ENCODE data around the gene GNAI1. TPM values are rescaled to one million over a fixed set of nuclear protein-coding genes. Genes with fewer than 3 reads are reported as not detected.

GNAI1 gene
- total and polyA plus RNA-seq, 10 of the 15 experiments (the other 5 are each of a cell fraction or from before 2014, with no cell fraction given), result not detected

DNA sequence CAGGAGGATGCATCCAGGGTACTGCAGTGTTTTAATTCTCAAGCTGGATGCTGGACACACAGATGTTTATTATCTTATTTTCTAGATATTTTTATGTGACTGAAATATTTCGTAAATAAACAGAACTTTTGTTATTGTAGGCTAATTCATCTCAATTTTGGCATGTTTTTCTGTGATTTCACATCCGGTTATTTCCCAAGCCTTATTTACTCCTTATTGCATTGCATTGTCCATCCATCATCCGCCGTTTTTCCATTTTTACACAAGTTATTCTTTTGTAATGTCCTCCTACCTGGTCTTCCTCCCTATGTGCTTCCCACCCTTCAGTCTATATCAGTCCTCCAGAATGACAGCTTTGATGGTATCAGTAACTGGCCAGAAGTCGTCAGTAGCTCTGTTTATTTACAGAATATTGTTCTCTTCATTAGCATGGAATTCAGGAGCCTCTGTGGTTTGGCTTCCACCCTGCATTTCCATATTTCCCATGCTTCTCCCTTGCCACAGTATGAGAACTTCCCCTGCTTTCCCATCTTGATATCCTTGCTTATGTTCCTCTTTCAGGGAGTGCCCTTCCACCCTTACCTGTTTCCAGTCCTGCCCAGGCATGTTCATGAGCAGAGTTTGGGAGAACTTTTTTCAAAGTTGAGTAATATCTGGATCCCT, 16.1 kb downstream of the GNAI1 start (continued):
- TF ChIP-seq ZBTB4 (CRISPR knock-in tag; IDR thresholded peaks at IDR 0.05) (no peak), TCF3 (IDR thresholded peaks at IDR 0.05; ENCODE audit: borderline replicate concordance, insufficient read depth, low read depth, low read length) (no peak)

DNA sequence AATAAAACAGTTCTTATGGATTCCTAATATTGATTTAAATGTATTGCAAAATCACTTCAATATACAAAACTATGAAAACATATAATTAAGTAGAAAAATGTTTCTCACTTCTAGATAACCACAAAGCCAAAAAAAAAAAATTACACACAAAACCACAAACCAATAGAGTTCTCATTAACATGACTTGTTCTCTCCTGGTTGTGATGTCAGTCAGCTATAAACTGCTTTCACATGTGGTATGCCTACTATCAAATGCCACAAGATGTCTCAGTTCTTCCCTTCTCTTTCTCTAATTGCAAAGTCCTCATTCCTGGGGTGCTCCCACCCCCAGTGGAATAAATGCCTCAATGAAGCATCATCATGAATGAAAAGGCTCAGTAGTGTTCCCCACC, 16.6 kb downstream of the GNAI1 start:
- H3K4me2 ChIP-seq (ENCODE audit: control insufficient read depth, insufficient read depth), result no peak overlapping the region
- intact Hi-C loops (cut with micrococcal nuclease; ENCODE audit: unreplicated experiment) (no loop called here), in situ Hi-C loops (cut with MboI) (no loop called here)
- peak; percentile 56; the same call in 2 of the 3 replicates for ATAC-seq
- no peak overlapping the region for H3K4me3 ChIP-seq
- H3K4me1 ChIP-seq (ENCODE audit: control insufficient read depth, insufficient read depth, low read length), result no peaks in the 10 kb centered on the region
- H3K36me3 ChIP-seq (ENCODE audit: control insufficient read depth in 2 of 2, insufficient read depth in 2 of 2, low read length in 1 of 2), result no peaks in the 10 kb centered on the region
- TF ChIP-seq, protein P1, sequence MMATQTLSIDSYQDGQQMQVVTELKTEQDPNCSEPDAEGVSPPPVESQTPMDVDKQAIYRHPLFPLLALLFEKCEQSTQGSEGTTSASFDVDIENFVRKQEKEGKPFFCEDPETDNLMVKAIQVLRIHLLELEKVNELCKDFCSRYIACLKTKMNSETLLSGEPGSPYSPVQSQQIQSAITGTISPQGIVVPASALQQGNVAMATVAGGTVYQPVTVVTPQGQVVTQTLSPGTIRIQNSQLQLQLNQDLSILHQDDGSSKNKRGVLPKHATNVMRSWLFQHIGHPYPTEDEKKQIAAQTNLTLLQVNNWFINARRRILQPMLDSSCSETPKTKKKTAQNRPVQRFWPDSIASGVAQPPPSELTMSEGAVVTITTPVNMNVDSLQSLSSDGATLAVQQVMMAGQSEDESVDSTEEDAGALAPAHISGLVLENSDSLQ (IDR thresholded peaks at IDR 0.05), result peak; percentile 33; the same call in 1 of the 2 replicates
- TF ChIP-seq IKZF2 (IDR thresholded peaks at IDR 0.05) (0 out of 4 replicates have a peak, but pooled peaks of 1 of the 2 experiments have one; percentile 19), MTA2 (IDR thresholded peaks at IDR 0.05; ENCODE audit: low read depth) (peak; percentile 51; the same call in 1 of the 2 replicates), FOXM1 (IDR thresholded peaks at IDR 0.05; ENCODE audit: low read depth, low read length) (no peak), RUNX3 (IDR thresholded peaks at IDR 0.05; ENCODE audit: low read length) (peak; percentile 55)
- no peak overlapping the region for H3K9ac ChIP-seq (ENCODE audit: control insufficient read depth, insufficient read depth, low read length)
- ChIA-PET SMC1A (ENCODE audit: uncharacterized antibody, unreplicated experiment) (no interaction called here), POLR2A (no interaction called here), CTCF (no interaction called here), RAD21 (ENCODE audit: unreplicated experiment) (no interaction called here)
- no peaks in the 10 kb centered on the region for H3K27me3 ChIP-seq (replicated peaks in 1 of 2; ENCODE audit: control insufficient read depth in 2 of 2, insufficient read depth in 2 of 2, low read length in 1 of 2)
- BruUV-seq (replicated peaks), result no TSS peak
- no peaks in the 10 kb centered on the region for H3K79me2 ChIP-seq (ENCODE audit: control insufficient read depth, insufficient read depth, low read length)
- H3K9me3 ChIP-seq (replicated peaks; ENCODE audit: control insufficient read depth, insufficient read depth, low read length), result no peaks in the 10 kb centered on the region
- no peaks in the 10 kb centered on the region for H4K20me1 ChIP-seq (ENCODE audit: control insufficient read depth, insufficient read depth)
- DNase-seq (ENCODE audit: low read depth, low spot score), result no peak
- no peak for FAIRE-seq
- no peak overlapping the region for H2AFZ ChIP-seq (ENCODE audit: control insufficient read depth, low read depth, low read length)
- no peak overlapping the region for H3K27ac ChIP-seq (ENCODE audit: control insufficient read depth, insufficient read depth)

All from GM12878 (cell line).